Neuronal stem cell (in vitro differentiated cells): ENCODE data around the gene WDR53.

Experiments
- DNase-seq: peaks from one replicate; pipeline ENCODE4 v3.0.0-alpha.2; 2013; ENCODE audit warnings: low spot score
- H2AFZ ChIP-seq: one replicate; pipeline ENCODE4 v1.6.1; 2013; ENCODE audit warnings: mild to moderate bottlenecking, low read length, inconsistent platforms
- H2AK5ac ChIP-seq: 2 replicates; pipeline ENCODE4 v1.6.1; 2013; ENCODE audit warnings: low read depth, mild to moderate bottlenecking, inconsistent platforms, low read length, moderate library complexity, mixed read lengths
- H2BK120ac ChIP-seq: 2 replicates; pipeline ENCODE4 v1.6.1; 2013; ENCODE audit warnings: low read depth, mild to moderate bottlenecking, inconsistent platforms, low read length, moderate library complexity, mixed read lengths
- H2BK12ac ChIP-seq: one replicate; pipeline ENCODE4 v1.6.1; 2013; ENCODE audit warnings: low read length, inconsistent platforms
- H2BK15ac ChIP-seq: 2 replicates; pipeline ENCODE4 v1.6.1; 2013; ENCODE audit warnings: mild to moderate bottlenecking, low read length, inconsistent platforms, mixed read lengths
- H2BK5ac ChIP-seq: one replicate; pipeline ENCODE4 v1.6.1; 2013; ENCODE audit warnings: inconsistent platforms, mild to moderate bottlenecking, low read length, moderate library complexity
- H3K14ac ChIP-seq: one replicate; pipeline ENCODE4 v1.6.1; 2013; ENCODE audit warnings: low read length, inconsistent platforms
- H3K18ac ChIP-seq: 2 replicates; pipeline ENCODE4 v1.6.1; 2013; ENCODE audit warnings: low read length, inconsistent platforms
- H3K23ac ChIP-seq: 2 replicates; pipeline ENCODE4 v1.6.1; 2013; ENCODE audit warnings: low read depth, mild to moderate bottlenecking, mixed read lengths, low read length, inconsistent platforms; ENCODE audit not compliant: poor library complexity
- H3K27ac ChIP-seq: replicated peaks from 3 replicates; pipeline ENCODE4 v1.5.1; 2013; ENCODE audit warnings: low read length, inconsistent platforms
- H3K27me3 ChIP-seq, 3 experiments: 2 replicates each; pipeline ENCODE4 v1.6.1; 2013; ENCODE audit warnings: low read length in 3 of 3, mild to moderate bottlenecking in 2 of 3, inconsistent platforms in 1 of 3, low read depth in 1 of 3, mixed read lengths in 1 of 3, moderate library complexity in 1 of 3; ENCODE audit not compliant: control insufficient read depth in 3 of 3, insufficient read depth in 3 of 3
- H3K36me3 ChIP-seq, 2 donors: replicated peaks in 1 of 2; 2 replicates each; pipeline ENCODE4 v1.6.1; 2013; ENCODE audit warnings: low read length in 2 of 2; ENCODE audit not compliant: control insufficient read depth in 2 of 2, insufficient read depth in 2 of 2
- H3K4ac ChIP-seq: 2 replicates; pipeline ENCODE4 v1.6.1; 2013; ENCODE audit warnings: inconsistent platforms, mild to moderate bottlenecking, low read length, moderate library complexity
- H3K4me1 ChIP-seq, 2 donors: 1 replicate in 1 of 2; 2 replicates in 1 of 2; pipeline ENCODE4 v1.6.1; 2013; ENCODE audit warnings: low read length in 2 of 2, low read depth in 1 of 2; ENCODE audit not compliant: control insufficient read depth in 2 of 2, insufficient read depth in 1 of 2
- H3K4me2 ChIP-seq: one replicate; pipeline ENCODE4 v1.6.1; 2013; ENCODE audit warnings: mild to moderate bottlenecking, low read length, inconsistent platforms; ENCODE audit not compliant: insufficient read depth, poor library complexity, severe bottlenecking
- H3K4me3 ChIP-seq, 2 donors: 2 replicates each; pipeline ENCODE4 v1.5.1; 2013; ENCODE audit warnings: low read length in 2 of 2, mild to moderate bottlenecking in 2 of 2, inconsistent platforms in 1 of 2, moderate library complexity in 1 of 2
- H3K79me1 ChIP-seq: one replicate; pipeline ENCODE4 v1.6.1; 2013; ENCODE audit warnings: low read depth, mild to moderate bottlenecking, inconsistent platforms, low read length, moderate library complexity
- H3K9ac ChIP-seq: one replicate; pipeline ENCODE4 v1.6.1; 2013; ENCODE audit warnings: mild to moderate bottlenecking, low read depth, low read length, inconsistent platforms; ENCODE audit not compliant: poor library complexity
- H3K9me3 ChIP-seq, 2 donors: replicated peaks in 1 of 2; 2 replicates each; pipeline versions ENCODE3 to v1.6.1; 2013; ENCODE audit warnings: low read length in 2 of 2, mild to moderate bottlenecking in 2 of 2, inconsistent platforms in 1 of 2, low read depth in 1 of 2, mixed read lengths in 1 of 2, moderate library complexity in 1 of 2; ENCODE audit not compliant: control insufficient read depth in 2 of 2, insufficient read depth in 1 of 2
- H4K8ac ChIP-seq: one replicate; pipeline ENCODE4 v1.6.1; 2013; ENCODE audit warnings: low read depth, mild to moderate bottlenecking, inconsistent platforms, low read length, moderate library complexity
- H4K91ac ChIP-seq: one replicate; pipeline ENCODE4 v1.6.1; 2013; ENCODE audit warnings: low read length, low read depth, mild to moderate bottlenecking, inconsistent platforms; ENCODE audit not compliant: poor library complexity
- WGBS, 2 donors: extraction: QIAGEN DNeasy Blood & Tissue Kit; methylation state at CpG; one replicate each; pipeline ENCODE4 v1.1.7; 2013; ENCODE audit warnings: missing lambda C conversion rate in 2 of 2, mixed read lengths in 1 of 2; ENCODE audit not compliant: insufficient read length in 2 of 2, insufficient replicate concordance in 1 of 2; ENCODE audit errors: extremely low coverage in 2 of 2; 5-methylcytosine and 5-hydroxymethylcytosine counted together

Gene WDR53

DNA sequence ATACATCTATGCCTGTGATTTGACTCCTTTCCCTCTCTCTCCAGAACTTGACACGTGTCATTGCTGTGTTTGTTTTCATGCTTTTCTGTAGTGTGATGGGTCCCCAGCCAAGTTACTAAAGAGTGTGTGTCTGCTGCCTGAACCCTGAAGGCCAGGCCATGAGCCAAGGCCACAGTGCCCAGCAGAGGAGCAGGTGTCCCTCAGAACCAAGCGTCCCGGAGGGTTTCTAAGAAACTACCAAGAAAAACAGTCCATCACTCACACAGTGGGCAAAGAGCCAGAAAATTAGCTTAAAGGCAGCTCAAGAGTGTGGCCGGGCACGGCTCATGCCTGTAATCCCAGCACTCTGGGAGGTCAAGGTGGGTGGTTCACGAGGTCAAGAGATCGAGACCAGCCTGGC lies 35.3 kb upstream of the WDR53 start:
- Histone ChIP-seq H3K4me2 (no peak overlapping the region), H3K23ac (no peak overlapping the region), H3K9ac (no peak overlapping the region), H3K4me1 (no peaks in the 10 kb centered on the region), H3K27ac (no peak overlapping the region), H3K18ac (no peak overlapping the region), H3K9me3 (no peaks in the 10 kb centered on the region), H3K4me3 (no peak overlapping the region), H3K79me1 (no peaks in the 10 kb centered on the region), H3K4ac (no peak overlapping the region), H2BK12ac (no peak overlapping the region), H4K8ac (no peak overlapping the region), H2BK5ac (no peak overlapping the region), H3K36me3 (no peaks in the 10 kb centered on the region), H2AK5ac (no peak overlapping the region), H2BK120ac (no peak overlapping the region), H2AFZ (no peak overlapping the region), H3K14ac (no peak overlapping the region), H4K91ac (no peak overlapping the region), H3K27me3 (no peaks in the 10 kb centered on the region), H2BK15ac (no peak overlapping the region)
- DNase-seq = no peak
- no CpG with 5 or more reads among the region's 7 CpGs for WGBS, 2 donors

DNA sequence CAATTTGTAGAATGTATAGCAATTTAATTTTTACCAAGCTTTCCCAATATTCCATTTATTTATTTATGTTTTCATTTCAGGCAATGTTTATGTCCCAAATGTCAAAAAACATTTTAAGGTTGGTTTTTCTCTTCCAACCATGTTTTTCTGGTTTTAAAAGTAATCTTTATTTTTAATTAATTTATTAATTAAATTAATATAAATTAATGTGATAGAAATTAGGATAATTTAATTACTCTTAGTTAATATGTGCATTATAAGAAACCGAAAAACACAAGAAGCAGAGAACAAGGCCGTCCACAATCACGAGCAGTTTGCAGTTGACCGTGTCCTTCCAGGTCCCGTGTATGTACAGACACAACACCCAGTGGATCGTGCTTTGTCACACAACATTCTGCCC lies 34.3 kb upstream of the WDR53 start:
- no peak overlapping the region for H4K91ac ChIP-seq
- no peak overlapping the region for H4K8ac ChIP-seq
- no peak overlapping the region for H2BK5ac ChIP-seq
- H2BK15ac ChIP-seq = no peak overlapping the region
- H2BK120ac ChIP-seq = no peak overlapping the region
- no peak overlapping the region for H3K23ac ChIP-seq
- H2AK5ac ChIP-seq = no peak overlapping the region
- H2AFZ ChIP-seq = no peak overlapping the region
- no peaks in the 10 kb centered on the region for H3K36me3 ChIP-seq
- H3K27ac ChIP-seq = no peak overlapping the region
- H3K79me1 ChIP-seq = no peaks in the 10 kb centered on the region
- H3K27me3 ChIP-seq = no peaks in the 10 kb centered on the region
- H3K18ac ChIP-seq = no peak overlapping the region
- no peak for DNase-seq
- no peak overlapping the region for H3K4me3 ChIP-seq
- H3K4me2 ChIP-seq = no peak overlapping the region
- WGBS, 2 donors = no CpG with 5 or more reads among the region's 6 CpGs
- no peak overlapping the region for H3K9ac ChIP-seq
- H2BK12ac ChIP-seq = no peak overlapping the region
- no peaks in the 10 kb centered on the region for H3K9me3 ChIP-seq
- no peaks in the 10 kb centered on the region for H3K4me1 ChIP-seq
- no peak overlapping the region for H3K4ac ChIP-seq
- H3K14ac ChIP-seq = no peak overlapping the region

DNA sequence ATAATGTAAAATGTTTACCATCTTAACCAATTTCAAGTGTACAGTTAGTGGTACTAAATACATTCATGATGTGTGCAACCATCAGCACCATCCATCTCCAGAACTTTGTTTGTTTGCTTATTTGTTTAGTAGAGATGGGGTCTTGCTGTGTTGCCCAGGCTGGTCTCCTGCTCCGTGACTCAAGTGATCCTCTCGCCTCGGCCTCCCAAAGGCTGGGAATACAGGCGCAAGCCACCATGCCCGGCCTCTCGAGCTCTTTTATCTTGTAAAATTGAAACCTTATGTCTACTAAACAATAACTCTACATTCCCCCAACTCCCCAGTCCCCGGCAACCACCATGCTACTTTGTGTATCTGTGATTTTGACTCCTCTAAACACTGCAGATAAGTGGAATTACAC lies 32.0 kb upstream of the WDR53 start:
- Histone ChIP-seq H2BK12ac (no peak overlapping the region), H2BK120ac (no peak overlapping the region), H3K23ac (no peak overlapping the region), H4K8ac (no peak overlapping the region), H3K4me2 (no peak overlapping the region), H3K4me3 (no peak overlapping the region), H3K79me1 (no peaks in the 10 kb centered on the region), H2AFZ (peak overlapping the region; percentile 49), H3K4ac (no peak overlapping the region), H4K91ac (no peak overlapping the region), H3K4me1 (no peaks in the 10 kb centered on the region), H2AK5ac (no peak overlapping the region), H2BK15ac (no peak overlapping the region), H3K36me3 (no peaks in the 10 kb centered on the region), H3K27ac (no peak overlapping the region), H2BK5ac (no peak overlapping the region), H3K9me3 (no peaks in the 10 kb centered on the region), H3K9ac (no peak overlapping the region), H3K14ac (no peak overlapping the region), H3K18ac (no peak overlapping the region), H3K27me3 (no peaks in the 10 kb centered on the region)
- DNase-seq = no peak
- no CpG with 5 or more reads among the region's 7 CpGs for WGBS, 2 donors

DNA sequence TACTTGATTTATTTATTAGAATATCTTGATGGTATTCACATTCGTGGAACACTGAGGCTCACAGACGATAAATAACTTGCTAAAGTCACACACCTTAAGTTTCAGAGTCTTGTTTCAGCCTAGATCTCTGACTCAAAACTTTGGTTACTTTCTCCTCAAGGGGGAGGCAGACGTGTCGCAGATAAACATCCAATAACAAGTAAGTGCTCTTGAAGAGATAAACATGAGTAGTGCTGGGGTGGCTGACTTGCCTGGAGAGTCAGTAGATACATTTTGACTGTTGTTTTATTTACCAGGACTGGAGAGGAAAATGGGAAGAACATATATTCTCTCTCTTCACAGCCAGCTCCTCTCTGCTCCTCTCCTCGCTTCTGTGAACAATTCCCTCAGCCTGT lies 31.4 kb upstream of the WDR53 start:
- H3K9me3 ChIP-seq = no peaks in the 10 kb centered on the region
- no peak overlapping the region for H2BK5ac ChIP-seq
- H4K91ac ChIP-seq = no peak overlapping the region
- no peak overlapping the region for H3K27ac ChIP-seq
- H3K14ac ChIP-seq = no peak overlapping the region
- no peak overlapping the region for H3K23ac ChIP-seq
- H2BK12ac ChIP-seq = no peak overlapping the region
- no peak overlapping the region for H4K8ac ChIP-seq
- H2AK5ac ChIP-seq = no peak overlapping the region
- H3K27me3 ChIP-seq = no peaks in the 10 kb centered on the region
- no peaks in the 10 kb centered on the region for H3K36me3 ChIP-seq
- H3K18ac ChIP-seq = no peak overlapping the region
- WGBS, 2 donors = no CpG with 5 or more reads among the region's 5 CpGs
- no peak for DNase-seq
- no peak overlapping the region for H2BK15ac ChIP-seq
- H3K4me2 ChIP-seq = no peak overlapping the region
- H2AFZ ChIP-seq = no peak overlapping the region
- H3K4me3 ChIP-seq = no peak overlapping the region
- H3K4me1 ChIP-seq = no peaks in the 10 kb centered on the region
- H2BK120ac ChIP-seq = no peak overlapping the region
- no peaks in the 10 kb centered on the region for H3K79me1 ChIP-seq
- H3K4ac ChIP-seq = no peak overlapping the region
- H3K9ac ChIP-seq = no peak overlapping the region
